Chondrocyte (in vitro differentiated cells): ENCODE results near the gene YEATS2. TPM values are rescaled to one million over a fixed set of nuclear protein-coding genes. Genes with fewer than 3 reads are reported as not detected.
"Not testable (repeated sequence)": the region's sequence is repeated elsewhere in the genome, so short reads cannot be mapped to it uniquely, and the experiment has no call there.

ENCODE experiments used
- DNase-seq: peaks from one replicate; pipeline ENCODE4 v3.0.0; 2021; ENCODE audit warnings: mixed read lengths, low spot score
- H3K27ac Mint-ChIP-seq: one replicate; pipeline ENCODE4 v1.8.0; 2021; ENCODE audit warnings: mild to moderate bottlenecking, moderate library complexity, mixed read lengths; ENCODE audit not compliant: unreplicated experiment
- H3K27me3 Mint-ChIP-seq: 2 replicates; pipeline ENCODE4 v1.8.0; 2021; ENCODE audit warnings: low read depth, mixed read lengths
- H3K36me3 Mint-ChIP-seq: 2 replicates; pipeline ENCODE4 v1.8.0; 2021; ENCODE audit warnings: low read depth, mixed read lengths
- H3K4me1 Mint-ChIP-seq: 2 replicates; pipeline ENCODE4 v1.8.0; 2021; ENCODE audit warnings: low read depth, mild to moderate bottlenecking, mixed read lengths
- H3K4me3 Mint-ChIP-seq: one replicate; pipeline ENCODE4 v1.8.0; 2021; ENCODE audit warnings: mild to moderate bottlenecking, moderate library complexity, mixed read lengths; ENCODE audit not compliant: unreplicated experiment
- H3K9me3 Mint-ChIP-seq: 2 replicates; pipeline ENCODE4 v1.8.0; 2021; ENCODE audit warnings: low read depth, mixed read lengths
- total RNA-seq: library from RNA; stranded (reverse); gene quantifications from 3 replicates; pipeline ENCODE4 v1.2.1, GENCODE V29; 2021
- TF ChIP-seq, protein P1 (sequence below): fragments of 200-600 bp; sonication (generic); IDR thresholded peaks from 2 replicates; pipeline ENCODE4 v1.5.0; 2021; ENCODE audit warnings: antibody characterized with exemption, mild to moderate bottlenecking, moderate library complexity

The YEATS2 gene
- total RNA-seq, 1 donor from 2014 or later, result 38.2 TPM

DNA sequence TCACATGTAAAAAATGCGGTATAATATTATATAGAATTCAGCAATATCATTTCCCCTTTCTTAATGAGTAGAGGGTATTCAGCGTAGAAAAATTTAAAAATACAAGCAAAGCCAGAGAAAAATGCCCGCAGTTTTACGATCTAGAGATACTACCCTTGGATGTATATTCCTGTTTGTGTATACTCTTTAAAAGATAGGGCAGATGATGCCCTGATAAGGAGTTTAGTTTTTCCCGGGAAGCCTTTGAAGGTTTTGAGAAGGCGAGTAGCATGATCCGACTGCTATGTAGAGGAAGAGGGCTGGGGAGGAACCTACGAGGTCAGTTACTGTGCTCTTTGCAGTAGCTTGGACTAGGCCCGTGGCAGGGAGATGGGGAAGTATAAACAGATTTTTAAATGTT, 1.2 kb downstream of the YEATS2 start:
- TF ChIP-seq, protein P1, sequence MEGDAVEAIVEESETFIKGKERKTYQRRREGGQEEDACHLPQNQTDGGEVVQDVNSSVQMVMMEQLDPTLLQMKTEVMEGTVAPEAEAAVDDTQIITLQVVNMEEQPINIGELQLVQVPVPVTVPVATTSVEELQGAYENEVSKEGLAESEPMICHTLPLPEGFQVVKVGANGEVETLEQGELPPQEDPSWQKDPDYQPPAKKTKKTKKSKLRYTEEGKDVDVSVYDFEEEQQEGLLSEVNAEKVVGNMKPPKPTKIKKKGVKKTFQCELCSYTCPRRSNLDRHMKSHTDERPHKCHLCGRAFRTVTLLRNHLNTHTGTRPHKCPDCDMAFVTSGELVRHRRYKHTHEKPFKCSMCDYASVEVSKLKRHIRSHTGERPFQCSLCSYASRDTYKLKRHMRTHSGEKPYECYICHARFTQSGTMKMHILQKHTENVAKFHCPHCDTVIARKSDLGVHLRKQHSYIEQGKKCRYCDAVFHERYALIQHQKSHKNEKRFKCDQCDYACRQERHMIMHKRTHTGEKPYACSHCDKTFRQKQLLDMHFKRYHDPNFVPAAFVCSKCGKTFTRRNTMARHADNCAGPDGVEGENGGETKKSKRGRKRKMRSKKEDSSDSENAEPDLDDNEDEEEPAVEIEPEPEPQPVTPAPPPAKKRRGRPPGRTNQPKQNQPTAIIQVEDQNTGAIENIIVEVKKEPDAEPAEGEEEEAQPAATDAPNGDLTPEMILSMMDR, result no peak
- peak overlapping the region; percentile 83 for H3K4me3 Mint-ChIP-seq
- DNase-seq, result no peak

DNA sequence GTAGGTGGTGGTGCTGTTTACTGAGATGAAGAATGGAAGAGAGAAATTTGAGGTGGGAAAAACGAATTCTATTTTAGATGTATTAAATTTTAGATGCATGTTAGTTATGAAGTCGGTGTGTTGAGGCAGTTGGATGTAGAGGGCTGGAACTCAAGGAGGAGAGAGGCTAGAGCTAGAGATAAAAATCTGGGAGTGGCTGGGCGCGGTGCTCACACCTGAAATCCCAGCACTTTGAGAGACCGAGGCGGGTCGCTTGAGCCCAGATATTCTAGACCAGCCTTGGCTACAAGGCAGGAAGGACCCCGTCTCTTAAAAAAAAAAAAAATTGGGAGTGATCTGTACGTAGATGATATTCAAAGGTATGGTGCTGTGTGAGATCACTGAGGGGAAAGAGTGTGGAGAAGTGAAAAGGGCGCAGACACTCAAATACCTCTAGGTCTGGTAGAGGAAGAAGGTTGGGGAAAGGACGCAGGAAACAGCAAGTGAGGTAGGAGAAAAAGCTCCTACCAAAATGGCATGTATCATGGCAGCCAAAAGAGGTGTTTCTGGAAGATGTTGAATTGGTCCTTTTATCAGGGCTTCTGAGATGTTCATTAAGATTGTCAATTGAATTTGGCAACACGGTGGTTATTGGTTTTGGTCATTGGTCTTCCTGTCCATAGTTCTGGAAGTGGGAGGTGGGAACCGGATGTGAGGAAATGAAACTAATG, 1.8 kb downstream of the YEATS2 start:
- Mint-ChIP-seq H3K4me3 (peak overlapping the region; percentile 83), H3K36me3 (peaks cover 4% of the 10 kb centered on the region), H3K4me1 (peaks cover 51% of the 10 kb centered on the region), H3K27ac (peak overlapping the region; percentile 92), H3K9me3 (no peaks in the 10 kb centered on the region), H3K27me3 (no peaks in the 10 kb centered on the region)
- DNase-seq, result no peak
- TF ChIP-seq, protein P1, result no peak

More for the DNA sequence above, 1.2 kb downstream of the YEATS2 start:
- peak overlapping the region; percentile 92 for H3K27ac Mint-ChIP-seq
- H3K36me3 Mint-ChIP-seq, result peaks cover 4% of the 10 kb centered on the region
- peaks cover 50% of the 10 kb centered on the region for H3K4me1 Mint-ChIP-seq
- H3K27me3 Mint-ChIP-seq, result no peaks in the 10 kb centered on the region
- H3K9me3 Mint-ChIP-seq, result no peaks in the 10 kb centered on the region

DNA sequence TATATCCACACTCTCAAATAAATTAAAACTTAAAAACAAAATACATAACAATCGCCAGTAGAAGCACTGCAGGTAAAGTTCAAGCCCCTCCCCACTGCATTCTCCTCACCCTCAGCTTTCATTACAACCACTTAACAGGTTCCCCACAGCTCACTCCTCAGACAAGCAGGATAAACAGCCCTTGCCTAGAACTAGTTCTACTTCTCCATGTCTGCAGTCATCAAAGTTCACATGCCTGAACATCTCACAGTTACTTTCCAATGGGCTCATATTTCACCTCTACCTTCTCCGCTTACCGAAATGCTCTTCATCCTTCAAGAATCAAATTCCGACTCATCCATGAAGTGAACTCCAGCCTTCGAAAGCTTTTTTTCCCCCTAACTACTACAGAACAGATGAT, 4.1 kb downstream of the YEATS2 start:
- H3K27ac Mint-ChIP-seq, result peak overlapping the region; percentile 70
- DNase-seq, result no peak
- H3K4me1 Mint-ChIP-seq, result peaks cover 63% of the 10 kb centered on the region
- H3K9me3 Mint-ChIP-seq, result no peaks in the 10 kb centered on the region
- TF ChIP-seq, protein P1, result no peak
- peaks cover 4% of the 10 kb centered on the region for H3K36me3 Mint-ChIP-seq
- no peak overlapping the region for H3K4me3 Mint-ChIP-seq
- H3K27me3 Mint-ChIP-seq, result no peaks in the 10 kb centered on the region

DNA sequence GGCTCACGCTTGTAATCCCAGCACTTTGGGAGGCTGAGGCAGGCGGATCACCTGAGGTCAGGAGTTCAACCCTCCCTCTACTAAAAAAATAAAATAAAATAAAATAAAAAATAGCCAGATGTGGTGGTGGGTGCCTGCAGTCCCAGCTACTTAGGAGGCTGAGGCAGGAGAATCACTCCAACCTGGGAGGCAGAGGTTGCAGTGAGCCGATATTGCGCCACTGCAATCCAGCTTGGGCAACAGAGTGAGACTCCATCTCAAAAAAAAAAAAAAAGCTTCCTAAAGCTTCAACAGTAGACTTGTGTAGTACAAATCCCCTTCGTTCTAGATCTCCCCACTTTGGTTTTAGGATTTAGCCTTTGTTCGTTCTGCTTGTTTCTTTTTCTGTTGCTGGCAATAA, 6.3 kb downstream of the YEATS2 start:
- not testable (repeated sequence) for H3K27ac Mint-ChIP-seq
- peaks cover 59% of the 10 kb centered on the region for H3K4me1 Mint-ChIP-seq

DNA sequence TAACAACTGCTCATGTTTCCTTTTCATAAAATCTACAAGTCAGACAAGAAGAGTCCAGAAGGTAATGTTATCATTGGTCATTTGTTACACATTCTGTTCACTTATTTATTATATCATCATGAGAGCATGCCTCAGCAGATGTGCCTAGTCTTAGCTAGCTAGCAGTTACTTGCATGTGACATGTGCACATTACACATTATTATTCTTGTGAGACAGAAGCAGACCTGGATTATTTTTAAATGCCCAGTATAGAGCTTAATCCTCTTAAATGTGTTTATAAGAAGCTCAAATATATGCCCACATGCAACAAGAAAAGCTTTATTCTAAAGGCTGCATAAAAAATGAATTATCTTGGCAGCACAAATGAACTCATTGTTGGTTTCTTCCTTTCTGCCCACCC, 12.6 kb downstream of the YEATS2 start:
- Mint-ChIP-seq H3K9me3 (no peaks in the 10 kb centered on the region), H3K4me3 (no peak overlapping the region), H3K27me3 (no peaks in the 10 kb centered on the region), H3K36me3 (no peaks in the 10 kb centered on the region), H3K27ac (peak overlapping the region; percentile 37), H3K4me1 (peaks cover 26% of the 10 kb centered on the region)
- DNase-seq, result no peak
- TF ChIP-seq, protein P1, result no peak

More for the DNA sequence above, 6.3 kb downstream of the YEATS2 start:
- H3K27me3 Mint-ChIP-seq, H3K9me3 Mint-ChIP-seq, H3K4me3 Mint-ChIP-seq, H3K36me3 Mint-ChIP-seq, DNase-seq: not testable (repeated sequence)

DNA sequence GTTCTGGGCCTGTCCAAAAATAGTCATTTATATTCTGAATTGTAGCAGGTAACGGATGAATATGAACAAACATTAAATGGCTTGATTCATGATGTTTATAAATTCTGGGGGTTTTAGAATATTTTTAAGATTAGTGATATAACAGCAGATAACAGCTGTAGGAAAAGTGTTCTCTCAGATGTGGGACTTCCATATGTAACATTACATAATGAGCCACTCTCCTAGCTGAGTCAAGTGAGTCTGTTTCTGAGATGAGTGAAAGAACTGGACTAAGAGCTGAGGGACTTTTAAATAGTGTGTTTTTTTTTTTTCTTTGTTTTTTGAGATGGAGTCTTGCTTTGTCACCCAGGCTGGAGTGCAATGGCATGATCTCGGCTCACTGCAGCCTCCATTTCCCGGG, 13.9 kb downstream of the YEATS2 start:
- H3K9me3 Mint-ChIP-seq, result no peaks in the 10 kb centered on the region
- H3K27me3 Mint-ChIP-seq, result no peaks in the 10 kb centered on the region
- H3K36me3 Mint-ChIP-seq, result no peaks in the 10 kb centered on the region
- H3K27ac Mint-ChIP-seq, result no peak overlapping the region
- DNase-seq, result no peak
- no peak overlapping the region for H3K4me3 Mint-ChIP-seq
- peaks cover 16% of the 10 kb centered on the region for H3K4me1 Mint-ChIP-seq
- TF ChIP-seq, protein P1, result no peak
